Neural progenitor cell (in vitro differentiated cells): Measurements from ENCODE around the gene DHX35.

Source experiments
- EZH2 ChIP-seq: fragments of 200-600 bp; sonication (generic); IDR thresholded peaks from 2 replicates; pipeline ENCODE4 v1.6.1; 2017; ENCODE audit warnings: antibody characterized with exemption, mild to moderate bottlenecking, moderate library complexity
- TF ChIP-seq, protein P1 (sequence below): fragments of 200-600 bp; sonication (generic); IDR thresholded peaks from 2 replicates; pipeline ENCODE4 v1.5.1; 2017; ENCODE audit warnings: antibody characterized with exemption, mild to moderate bottlenecking

DNA sequence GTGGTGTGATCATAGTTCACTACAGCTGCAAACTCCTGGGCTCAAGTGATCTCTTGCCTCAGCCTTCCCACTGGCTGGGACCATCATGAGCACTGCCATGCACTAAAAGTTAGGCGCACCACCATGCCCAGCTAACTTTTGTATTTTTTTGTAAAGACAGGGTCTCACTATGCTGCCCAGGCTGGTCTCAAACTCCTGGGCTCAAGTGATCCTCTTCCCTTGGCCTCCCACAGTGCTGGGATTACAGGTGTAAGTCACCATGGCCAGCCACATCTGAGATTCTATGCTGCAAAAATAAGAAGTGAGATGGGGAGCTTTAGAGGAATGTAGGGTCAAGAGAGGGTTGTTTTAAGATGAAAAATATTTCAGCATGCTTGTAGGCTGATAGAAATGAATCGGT, 37.4 kb upstream of the DHX35 start:
- TF ChIP-seq, protein P1, sequence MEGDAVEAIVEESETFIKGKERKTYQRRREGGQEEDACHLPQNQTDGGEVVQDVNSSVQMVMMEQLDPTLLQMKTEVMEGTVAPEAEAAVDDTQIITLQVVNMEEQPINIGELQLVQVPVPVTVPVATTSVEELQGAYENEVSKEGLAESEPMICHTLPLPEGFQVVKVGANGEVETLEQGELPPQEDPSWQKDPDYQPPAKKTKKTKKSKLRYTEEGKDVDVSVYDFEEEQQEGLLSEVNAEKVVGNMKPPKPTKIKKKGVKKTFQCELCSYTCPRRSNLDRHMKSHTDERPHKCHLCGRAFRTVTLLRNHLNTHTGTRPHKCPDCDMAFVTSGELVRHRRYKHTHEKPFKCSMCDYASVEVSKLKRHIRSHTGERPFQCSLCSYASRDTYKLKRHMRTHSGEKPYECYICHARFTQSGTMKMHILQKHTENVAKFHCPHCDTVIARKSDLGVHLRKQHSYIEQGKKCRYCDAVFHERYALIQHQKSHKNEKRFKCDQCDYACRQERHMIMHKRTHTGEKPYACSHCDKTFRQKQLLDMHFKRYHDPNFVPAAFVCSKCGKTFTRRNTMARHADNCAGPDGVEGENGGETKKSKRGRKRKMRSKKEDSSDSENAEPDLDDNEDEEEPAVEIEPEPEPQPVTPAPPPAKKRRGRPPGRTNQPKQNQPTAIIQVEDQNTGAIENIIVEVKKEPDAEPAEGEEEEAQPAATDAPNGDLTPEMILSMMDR = no peak
- TF ChIP-seq EZH2 = no peak
